SK-N-SH treated with all-trans-retinoic acid at 6 μM for 48 hours (cell line): Measurements from ENCODE around the gene GMCL2.

Experiments used
- ATAC-seq: fragments of 200-7000 bp; cut with Tn5 transposase; 3 replicates; pipeline ENCODE4 v1.9.1; 2020; ENCODE audit warnings: mild to moderate bottlenecking, moderate library complexity
- ARNTL ChIP-seq: fragments of 450-650 bp; formaldehyde crosslinking; IDR thresholded peaks from 2 replicates; pipeline ENCODE4 v1.5.0; 2020; ENCODE audit warnings: low read depth, mild to moderate bottlenecking, moderate library complexity, borderline replicate concordance
- BACH2 ChIP-seq: fragments of 250-450 bp; sonication (Bioruptor Pico); IDR thresholded peaks from 2 replicates; pipeline ENCODE4 v1.9.0; 2021; ENCODE audit warnings: mild to moderate bottlenecking, borderline replicate concordance
- CSDC2 ChIP-seq: fragments of 250-450 bp; sonication (Bioruptor Pico); IDR thresholded peaks from 2 replicates; pipeline ENCODE4 v1.5.0; 2020; ENCODE audit warnings: mild to moderate bottlenecking, moderate library complexity
- ESRRG ChIP-seq: fragments of 250-450 bp; sonication (Bioruptor Pico); IDR thresholded peaks from 2 replicates; pipeline ENCODE4 v1.6.1; 2021; ENCODE audit warnings: mild to moderate bottlenecking
- GLIS3 ChIP-seq: fragments of 250-450 bp; sonication (Bioruptor Pico); IDR thresholded peaks from 2 replicates; pipeline ENCODE4 v1.5.0; 2020; ENCODE audit warnings: mild to moderate bottlenecking, moderate library complexity
- OSR1 ChIP-seq: fragments of 250-450 bp; sonication (Bioruptor Pico); IDR thresholded peaks from 2 replicates; pipeline ENCODE4 v1.8.0; 2022; ENCODE audit warnings: moderate library complexity, mild to moderate bottlenecking, inconsistent platforms
- POU6F1 ChIP-seq: fragments of 250-450 bp; sonication (Bioruptor Pico); IDR thresholded peaks from 2 replicates; pipeline ENCODE4 v1.8.0; 2021; ENCODE audit warnings: low read depth, mild to moderate bottlenecking, moderate library complexity, borderline replicate concordance
- PPARA ChIP-seq: fragments of 250-450 bp; sonication (Bioruptor Pico); IDR thresholded peaks from 2 replicates; pipeline ENCODE4 v1.5.0; 2020; ENCODE audit warnings: mild to moderate bottlenecking, borderline replicate concordance
- RARB ChIP-seq: fragments of 250-450 bp; sonication (Bioruptor Pico); IDR thresholded peaks from 2 replicates; pipeline ENCODE4 v1.8.0; 2021; ENCODE audit warnings: mild to moderate bottlenecking, moderate library complexity
- SNAI2 ChIP-seq: fragments of 250-450 bp; sonication (Bioruptor Pico); IDR thresholded peaks from 2 replicates; pipeline ENCODE4 v1.5.0; 2020; ENCODE audit warnings: mild to moderate bottlenecking, moderate library complexity
- TCF4 ChIP-seq: fragments of 250-450 bp; sonication (Bioruptor Pico); IDR thresholded peaks from 2 replicates; pipeline ENCODE4 v1.8.0; 2021; ENCODE audit warnings: mild to moderate bottlenecking, moderate library complexity, borderline replicate concordance
- TOX ChIP-seq: fragments of 250-450 bp; sonication (Bioruptor Pico); IDR thresholded peaks from 2 replicates; pipeline ENCODE4 v1.8.0; 2021; ENCODE audit warnings: mild to moderate bottlenecking, moderate library complexity, borderline replicate concordance
- TSHZ2 ChIP-seq: fragments of 250-450 bp; sonication (Bioruptor Pico); IDR thresholded peaks from 2 replicates; pipeline ENCODE4 v1.5.0; 2020; ENCODE audit warnings: mild to moderate bottlenecking, moderate library complexity
- ZFP3 ChIP-seq: fragments of 250-450 bp; sonication (Bioruptor Pico); IDR thresholded peaks from 2 replicates; pipeline ENCODE4 v1.5.0; 2020; ENCODE audit warnings: mild to moderate bottlenecking, moderate library complexity
- ZFP30 ChIP-seq: fragments of 450-650 bp; formaldehyde crosslinking; IDR thresholded peaks from 2 replicates; pipeline ENCODE4 v1.5.0; 2022; ENCODE audit warnings: mild to moderate bottlenecking, moderate library complexity
- ZNF565 ChIP-seq: fragments of 450-650 bp; formaldehyde crosslinking; conservative IDR thresholded peaks from 2 replicates; pipeline ENCODE4 v1.5.0; 2020; ENCODE audit warnings: low read depth, mild to moderate bottlenecking, moderate library complexity
- ZNF70 ChIP-seq: fragments of 450-650 bp; formaldehyde crosslinking; IDR thresholded peaks from 2 replicates; pipeline ENCODE4 v1.5.0; 2020; ENCODE audit warnings: mild to moderate bottlenecking, moderate library complexity
- ZNF8 ChIP-seq: fragments of 450-650 bp; formaldehyde crosslinking; IDR thresholded peaks from 2 replicates; pipeline ENCODE4 v1.5.0; 2020; ENCODE audit warnings: mild to moderate bottlenecking, moderate library complexity
- TF ChIP-seq, protein P1 (sequence below): fragments of 250-450 bp; sonication (Bioruptor Pico); IDR thresholded peaks from 2 replicates; pipeline ENCODE4 v1.8.0; 2020; ENCODE audit warnings: mild to moderate bottlenecking, moderate library complexity, borderline replicate concordance
- TF ChIP-seq, protein P2 (sequence below): fragments of 250-450 bp; sonication (Bioruptor Pico); IDR thresholded peaks from 2 replicates; pipeline ENCODE4 v1.5.1; 2021; ENCODE audit warnings: mild to moderate bottlenecking, moderate library complexity
- TF ChIP-seq, protein P3 (sequence below): fragments of 250-450 bp; sonication (Bioruptor Pico); IDR thresholded peaks from 2 replicates; pipeline ENCODE4 v1.5.1; 2020; ENCODE audit warnings: low read depth, mild to moderate bottlenecking, moderate library complexity

Gene GMCL2

GRCh38 chr5:178182158-178182876, 4.9 kb downstream of the GMCL2 start:
- no peak for ATAC-seq
- TF ChIP-seq ZNF70 (CRISPR knock-in tag) = no peak
- TF ChIP-seq TCF4 (CRISPR knock-in tag) = no peak
- TF ChIP-seq ARNTL (CRISPR knock-in tag) = no peak
- TF ChIP-seq ZNF8 (CRISPR knock-in tag) = no peak
- TF ChIP-seq SNAI2 (CRISPR knock-in tag) = no peak
- TF ChIP-seq, protein P1, sequence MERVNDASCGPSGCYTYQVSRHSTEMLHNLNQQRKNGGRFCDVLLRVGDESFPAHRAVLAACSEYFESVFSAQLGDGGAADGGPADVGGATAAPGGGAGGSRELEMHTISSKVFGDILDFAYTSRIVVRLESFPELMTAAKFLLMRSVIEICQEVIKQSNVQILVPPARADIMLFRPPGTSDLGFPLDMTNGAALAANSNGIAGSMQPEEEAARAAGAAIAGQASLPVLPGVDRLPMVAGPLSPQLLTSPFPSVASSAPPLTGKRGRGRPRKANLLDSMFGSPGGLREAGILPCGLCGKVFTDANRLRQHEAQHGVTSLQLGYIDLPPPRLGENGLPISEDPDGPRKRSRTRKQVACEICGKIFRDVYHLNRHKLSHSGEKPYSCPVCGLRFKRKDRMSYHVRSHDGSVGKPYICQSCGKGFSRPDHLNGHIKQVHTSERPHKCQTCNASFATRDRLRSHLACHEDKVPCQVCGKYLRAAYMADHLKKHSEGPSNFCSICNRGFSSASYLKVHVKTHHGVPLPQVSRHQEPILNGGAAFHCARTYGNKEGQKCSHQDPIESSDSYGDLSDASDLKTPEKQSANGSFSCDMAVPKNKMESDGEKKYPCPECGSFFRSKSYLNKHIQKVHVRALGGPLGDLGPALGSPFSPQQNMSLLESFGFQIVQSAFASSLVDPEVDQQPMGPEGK (CRISPR knock-in tag) = no peak
- no peak for TF ChIP-seq BACH2
- TF ChIP-seq ZFP3 (CRISPR knock-in tag) = no peak
- TF ChIP-seq OSR1 = no peak
- TF ChIP-seq PPARA = no peak

- ATAC-seq = no peak
- TF ChIP-seq, protein P2, sequence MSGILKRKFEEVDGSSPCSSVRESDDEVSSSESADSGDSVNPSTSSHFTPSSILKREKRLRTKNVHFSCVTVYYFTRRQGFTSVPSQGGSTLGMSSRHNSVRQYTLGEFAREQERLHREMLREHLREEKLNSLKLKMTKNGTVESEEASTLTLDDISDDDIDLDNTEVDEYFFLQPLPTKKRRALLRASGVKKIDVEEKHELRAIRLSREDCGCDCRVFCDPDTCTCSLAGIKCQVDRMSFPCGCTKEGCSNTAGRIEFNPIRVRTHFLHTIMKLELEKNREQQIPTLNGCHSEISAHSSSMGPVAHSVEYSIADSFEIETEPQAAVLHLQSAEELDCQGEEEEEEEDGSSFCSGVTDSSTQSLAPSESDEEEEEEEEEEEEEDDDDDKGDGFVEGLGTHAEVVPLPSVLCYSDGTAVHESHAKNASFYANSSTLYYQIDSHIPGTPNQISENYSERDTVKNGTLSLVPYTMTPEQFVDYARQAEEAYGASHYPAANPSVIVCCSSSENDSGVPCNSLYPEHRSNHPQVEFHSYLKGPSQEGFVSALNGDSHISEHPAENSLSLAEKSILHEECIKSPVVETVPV = no peak
- TF ChIP-seq ZFP30 (CRISPR knock-in tag) (no peak), POU6F1 (CRISPR knock-in tag) (no peak), ARNTL (CRISPR knock-in tag) (no peak), CSDC2 (CRISPR knock-in tag) (no peak), TOX (no peak), ZNF565 (CRISPR knock-in tag) (no peak), ESRRG (no peak), ZNF70 (CRISPR knock-in tag) (no peak), BACH2 (no peak), TCF4 (CRISPR knock-in tag) (no peak), GLIS3 (no peak), PPARA (no peak), TSHZ2 (CRISPR knock-in tag) (no peak), RARB (CRISPR knock-in tag) (no peak)
- TF ChIP-seq, protein P3, sequence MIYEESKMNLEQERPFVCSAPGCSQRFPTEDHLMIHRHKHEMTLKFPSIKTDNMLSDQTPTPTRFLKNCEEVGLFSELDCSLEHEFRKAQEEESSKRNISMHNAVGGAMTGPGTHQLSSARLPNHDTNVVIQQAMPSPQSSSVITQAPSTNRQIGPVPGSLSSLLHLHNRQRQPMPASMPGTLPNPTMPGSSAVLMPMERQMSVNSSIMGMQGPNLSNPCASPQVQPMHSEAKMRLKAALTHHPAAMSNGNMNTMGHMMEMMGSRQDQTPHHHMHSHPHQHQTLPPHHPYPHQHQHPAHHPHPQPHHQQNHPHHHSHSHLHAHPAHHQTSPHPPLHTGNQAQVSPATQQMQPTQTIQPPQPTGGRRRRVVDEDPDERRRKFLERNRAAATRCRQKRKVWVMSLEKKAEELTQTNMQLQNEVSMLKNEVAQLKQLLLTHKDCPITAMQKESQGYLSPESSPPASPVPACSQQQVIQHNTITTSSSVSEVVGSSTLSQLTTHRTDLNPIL = no peak
Measured at GRCh38 chr5:178180141-178180863, 6.9 kb downstream of the GMCL2 start.

- TF ChIP-seq, protein P1 (CRISPR knock-in tag) = no peak
- no peak for ATAC-seq
Measured at GRCh38 chr5:178177569-178177968, 9.6 kb downstream of the GMCL2 start.
